Colonic mucosa (tissue), 4 donors: ENCODE results near the gene CELSR1. TPM values are rescaled to one million over a fixed set of nuclear protein-coding genes. Genes with fewer than 3 reads are reported as not detected.

ENCODE experiments used
- DNase-seq: peaks from one replicate; pipeline ENCODE4 v3.0.0-alpha.2; 2020
- H3K27ac ChIP-seq: fragments of 200-600 bp; one replicate; pipeline ENCODE4 v1.8.0; 2021
- H3K27me3 ChIP-seq: fragments of 200-600 bp; one replicate; pipeline ENCODE4 v1.8.0; 2021
- H3K36me3 ChIP-seq: fragments of 200-600 bp; one replicate; pipeline ENCODE4 v1.8.0; 2021
- H3K4me1 ChIP-seq: fragments of 200-600 bp; one replicate; pipeline ENCODE4 v1.8.0; 2021; ENCODE audit warnings: mild to moderate bottlenecking
- H3K4me3 ChIP-seq: fragments of 200-600 bp; one replicate; pipeline ENCODE4 v1.8.0; 2021
- H3K9ac ChIP-seq, 2 donors: one replicate each; pipeline ENCODE4 v1.7.0; 2013; ENCODE audit warnings: control low read depth in 2 of 2, low read depth in 2 of 2, low read length in 2 of 2
- H3K9me3 ChIP-seq: fragments of 200-600 bp; one replicate; pipeline ENCODE4 v1.8.0; 2021
- intact Hi-C: fragments of 100-400 bp; cut with DNase I; formaldehyde crosslinking; loops from one replicate; pipeline ENCODE4 v1.14.1; 2022
- total RNA-seq, 2 donors: library from RNA; stranded (reverse); fragmentation: NEBNext Ultra II Directional in 1 of 2; extraction: Animal tissue kit (Norgen Biotek cat#: 25700) in 1 of 2; gene quantifications; one replicate each; pipeline ENCODE4 v1.2.1, GENCODE V29; 2021
- TF ChIP-seq, protein P1 (sequence below): fragments of 200-600 bp; IDR thresholded peaks from one replicate; pipeline ENCODE4 v1.8.0; 2022; ENCODE audit warnings: antibody characterized with exemption, mild to moderate bottlenecking
- donor health status: healthy.
- donor health status: DM: no; HTN: no; CAD: no.
- donor health status: DM: no; HTN: no; CAD: no.

Gene CELSR1
- total RNA-seq, 2 donors from 2014 or later, result 2.7 to 7.8 TPM

DNA sequence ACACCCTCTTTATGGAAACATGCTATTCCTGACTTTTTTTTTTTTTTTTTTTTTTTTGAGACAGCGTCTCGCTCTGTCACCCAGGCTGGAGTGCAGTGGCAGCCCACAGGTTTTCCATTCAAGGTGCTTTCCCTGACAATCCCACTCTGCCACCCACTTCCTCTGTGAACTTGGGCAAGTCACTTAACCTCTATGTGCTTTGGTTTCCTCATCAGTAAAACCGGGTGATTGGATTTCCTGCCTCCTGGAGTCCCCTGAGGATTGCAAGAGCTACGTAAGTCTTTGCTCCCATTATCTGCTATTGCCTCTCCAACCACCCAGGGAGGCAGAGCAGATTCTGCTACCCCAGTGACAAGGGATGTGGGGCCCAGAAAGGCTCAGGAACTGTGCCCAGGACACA is 54.1 kb downstream of the CELSR1 start:
- Histone ChIP-seq H3K36me3 (no peaks in the 10 kb centered on the region), H3K4me3 (no peak overlapping the region), H3K27ac (no peak overlapping the region), H3K27me3 (no peaks in the 10 kb centered on the region), H3K4me1 (no peaks in the 10 kb centered on the region), H3K9me3 (no peaks in the 10 kb centered on the region), H3K9ac (no peak overlapping the region)
- intact Hi-C loops, result no loop called here
- TF ChIP-seq, protein P1, sequence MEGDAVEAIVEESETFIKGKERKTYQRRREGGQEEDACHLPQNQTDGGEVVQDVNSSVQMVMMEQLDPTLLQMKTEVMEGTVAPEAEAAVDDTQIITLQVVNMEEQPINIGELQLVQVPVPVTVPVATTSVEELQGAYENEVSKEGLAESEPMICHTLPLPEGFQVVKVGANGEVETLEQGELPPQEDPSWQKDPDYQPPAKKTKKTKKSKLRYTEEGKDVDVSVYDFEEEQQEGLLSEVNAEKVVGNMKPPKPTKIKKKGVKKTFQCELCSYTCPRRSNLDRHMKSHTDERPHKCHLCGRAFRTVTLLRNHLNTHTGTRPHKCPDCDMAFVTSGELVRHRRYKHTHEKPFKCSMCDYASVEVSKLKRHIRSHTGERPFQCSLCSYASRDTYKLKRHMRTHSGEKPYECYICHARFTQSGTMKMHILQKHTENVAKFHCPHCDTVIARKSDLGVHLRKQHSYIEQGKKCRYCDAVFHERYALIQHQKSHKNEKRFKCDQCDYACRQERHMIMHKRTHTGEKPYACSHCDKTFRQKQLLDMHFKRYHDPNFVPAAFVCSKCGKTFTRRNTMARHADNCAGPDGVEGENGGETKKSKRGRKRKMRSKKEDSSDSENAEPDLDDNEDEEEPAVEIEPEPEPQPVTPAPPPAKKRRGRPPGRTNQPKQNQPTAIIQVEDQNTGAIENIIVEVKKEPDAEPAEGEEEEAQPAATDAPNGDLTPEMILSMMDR, result no peak
- no peak for DNase-seq

DNA sequence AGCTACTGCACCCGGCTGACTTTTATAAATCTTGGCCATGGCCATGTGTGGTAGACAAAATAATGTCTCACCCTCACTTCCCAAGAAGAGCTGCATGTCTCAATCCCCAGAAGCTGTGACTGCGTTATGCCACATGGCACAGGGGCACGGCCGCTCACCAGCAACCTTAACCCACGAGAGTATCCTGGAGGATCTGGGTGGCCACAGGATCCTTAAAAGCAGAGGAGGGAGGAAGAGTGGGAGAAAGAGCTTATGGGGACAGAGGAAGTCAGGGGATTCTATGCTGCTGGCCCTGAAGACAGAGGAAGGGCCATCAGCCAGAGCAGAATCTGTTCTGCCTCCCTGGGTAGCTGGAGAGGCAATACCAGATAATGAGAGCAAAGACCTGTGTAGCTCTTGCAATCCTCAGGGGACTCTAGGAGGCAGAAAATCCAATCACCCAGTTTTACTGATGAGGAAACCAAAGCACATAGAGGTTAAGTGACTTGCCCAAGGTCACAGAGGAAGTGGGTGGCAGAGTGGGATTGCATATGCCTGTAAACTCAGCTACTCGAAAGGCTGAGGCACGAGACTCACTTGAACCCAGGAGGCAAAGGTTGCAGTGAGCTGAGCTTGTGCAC is 55.3 kb downstream of the CELSR1 start:
- DNase-seq, result no peak
- Histone ChIP-seq H3K27me3 (no peaks in the 10 kb centered on the region), H3K4me1 (no peaks in the 10 kb centered on the region), H3K9ac (no peak overlapping the region), H3K27ac (no peak overlapping the region), H3K4me3 (no peak overlapping the region), H3K36me3 (no peaks in the 10 kb centered on the region), H3K9me3 (no peaks in the 10 kb centered on the region)
- TF ChIP-seq, protein P1, result no peak
- intact Hi-C loops, result no loop called here

DNA sequence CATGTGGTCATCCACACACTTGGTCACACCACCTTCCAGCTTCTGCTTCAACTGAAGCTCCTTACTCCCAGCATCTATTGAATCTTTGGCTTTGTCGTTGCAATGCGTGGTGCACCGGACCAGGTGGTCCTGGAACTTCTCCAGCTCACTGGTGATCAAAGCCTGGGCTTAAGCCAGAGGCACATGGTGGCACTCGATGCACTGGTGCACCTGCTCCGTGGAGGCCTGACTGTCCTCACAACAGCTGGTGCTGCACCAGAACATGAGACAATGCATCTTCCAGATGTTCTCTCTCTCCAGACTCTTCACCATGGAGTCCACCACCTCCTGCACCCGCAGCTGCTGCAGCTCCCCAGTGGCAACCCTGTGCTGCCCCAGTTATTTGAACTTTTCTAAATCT is 56.0 kb downstream of the CELSR1 start:
- H3K9ac ChIP-seq, result no peak overlapping the region
- H3K4me1 ChIP-seq, result no peaks in the 10 kb centered on the region
- DNase-seq, result no peak
- H3K9me3 ChIP-seq, result no peaks in the 10 kb centered on the region
- H3K27me3 ChIP-seq, result no peaks in the 10 kb centered on the region
- H3K4me3 ChIP-seq, result no peak overlapping the region
- TF ChIP-seq, protein P1, result no peak
- no peaks in the 10 kb centered on the region for H3K36me3 ChIP-seq
- intact Hi-C loops, result no loop called here
- H3K27ac ChIP-seq, result no peak overlapping the region

DNA sequence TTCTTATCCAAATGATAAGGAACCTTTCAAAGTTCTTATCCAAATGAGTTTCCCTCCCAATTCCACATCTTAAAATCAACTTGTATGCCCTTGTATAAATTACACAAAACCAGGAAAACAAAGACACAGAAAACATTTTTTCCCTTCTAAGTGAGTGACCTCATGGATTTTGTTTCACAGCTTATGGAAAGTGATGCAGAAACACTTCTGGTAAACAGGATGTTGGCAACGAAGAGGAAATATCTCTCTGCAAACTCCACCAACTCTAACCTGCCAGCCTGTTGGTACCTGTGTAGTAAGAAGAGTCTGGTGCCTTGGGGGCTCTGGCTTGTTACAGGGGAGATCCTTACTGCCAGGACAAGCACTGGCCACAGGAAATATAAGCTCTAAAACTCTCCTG is 57.0 kb downstream of the CELSR1 start:
- Histone ChIP-seq H3K9ac (no peak overlapping the region), H3K4me1 (no peaks in the 10 kb centered on the region), H3K36me3 (no peaks in the 10 kb centered on the region), H3K27ac (no peak overlapping the region), H3K27me3 (no peaks in the 10 kb centered on the region), H3K4me3 (no peak overlapping the region), H3K9me3 (no peaks in the 10 kb centered on the region)
- TF ChIP-seq, protein P1, result no peak
- intact Hi-C loops, result no loop called here
- DNase-seq, result no peak

DNA sequence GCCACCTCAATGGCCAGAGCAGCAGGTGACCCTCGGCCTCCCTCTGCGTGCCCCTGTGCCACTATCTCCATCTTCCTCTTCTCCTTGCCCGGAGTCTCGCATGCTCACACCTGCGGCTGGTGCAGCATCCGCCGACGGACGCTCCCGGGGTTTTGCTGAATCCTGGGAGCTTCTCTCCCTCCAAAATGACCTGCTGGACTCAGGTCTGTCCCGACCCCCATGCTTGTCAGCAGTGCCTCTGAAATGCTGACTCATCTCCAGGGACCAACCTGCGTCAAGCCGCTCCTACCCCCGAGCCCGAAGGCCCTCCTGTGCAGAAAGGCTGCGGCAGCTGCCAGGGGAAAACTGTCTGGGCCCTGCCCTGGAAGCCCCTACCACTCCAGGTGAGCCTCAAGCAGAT is 58.4 kb downstream of the CELSR1 start:
- H3K9ac ChIP-seq, result no peak overlapping the region
- H3K36me3 ChIP-seq, result no peaks in the 10 kb centered on the region
- TF ChIP-seq, protein P1, result no peak
- no peak for DNase-seq
- no peaks in the 10 kb centered on the region for H3K27me3 ChIP-seq
- no peaks in the 10 kb centered on the region for H3K4me1 ChIP-seq
- no peak overlapping the region for H3K4me3 ChIP-seq
- no peak overlapping the region for H3K27ac ChIP-seq
- H3K9me3 ChIP-seq, result no peaks in the 10 kb centered on the region
- intact Hi-C loops, result no loop called here
